GM12801 (cell line): Measurements from ENCODE around the gene MAP4K4.

Experiments
- TF ChIP-seq, protein P1 (sequence below): IDR thresholded peaks from one replicate; pipeline ENCODE4 v1.5.1; 2011; ENCODE audit warnings: control low read depth; ENCODE audit not compliant: insufficient read length; ENCODE audit errors: extremely low read depth

The MAP4K4 gene

DNA sequence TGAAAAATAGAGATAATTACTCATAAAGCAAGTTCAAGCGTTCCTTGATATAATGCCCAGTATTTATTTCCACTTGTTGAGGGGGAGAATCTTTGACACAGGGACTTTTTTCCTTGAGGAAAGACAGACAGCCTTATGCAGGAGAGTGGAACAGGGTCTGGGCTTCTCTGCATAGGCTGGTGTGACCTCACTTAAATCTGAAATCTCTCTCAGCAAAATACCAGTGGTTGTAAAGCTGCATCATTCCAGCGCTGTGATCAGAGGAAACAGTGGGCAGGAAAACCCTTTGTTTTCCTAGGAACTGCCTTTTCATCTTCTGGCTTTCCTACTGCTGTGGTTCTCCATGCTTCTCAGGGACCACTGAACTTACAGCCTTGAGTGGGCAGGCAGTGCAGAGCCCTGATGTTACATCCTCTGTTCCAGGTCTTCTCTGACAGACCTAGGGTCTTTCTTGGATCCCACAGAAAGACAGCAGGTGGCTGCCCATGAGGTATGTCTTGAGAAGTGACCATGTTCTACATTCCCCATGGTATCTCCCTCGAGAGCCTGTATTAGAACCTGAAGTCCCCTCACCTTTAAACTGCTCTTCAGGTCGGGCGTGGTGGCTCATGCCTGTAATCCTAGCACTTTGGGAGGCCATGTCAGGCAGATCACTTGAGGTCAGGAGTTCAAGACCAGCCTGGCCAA is 17.6 kb upstream of the MAP4K4 start:
- TF ChIP-seq, protein P1, sequence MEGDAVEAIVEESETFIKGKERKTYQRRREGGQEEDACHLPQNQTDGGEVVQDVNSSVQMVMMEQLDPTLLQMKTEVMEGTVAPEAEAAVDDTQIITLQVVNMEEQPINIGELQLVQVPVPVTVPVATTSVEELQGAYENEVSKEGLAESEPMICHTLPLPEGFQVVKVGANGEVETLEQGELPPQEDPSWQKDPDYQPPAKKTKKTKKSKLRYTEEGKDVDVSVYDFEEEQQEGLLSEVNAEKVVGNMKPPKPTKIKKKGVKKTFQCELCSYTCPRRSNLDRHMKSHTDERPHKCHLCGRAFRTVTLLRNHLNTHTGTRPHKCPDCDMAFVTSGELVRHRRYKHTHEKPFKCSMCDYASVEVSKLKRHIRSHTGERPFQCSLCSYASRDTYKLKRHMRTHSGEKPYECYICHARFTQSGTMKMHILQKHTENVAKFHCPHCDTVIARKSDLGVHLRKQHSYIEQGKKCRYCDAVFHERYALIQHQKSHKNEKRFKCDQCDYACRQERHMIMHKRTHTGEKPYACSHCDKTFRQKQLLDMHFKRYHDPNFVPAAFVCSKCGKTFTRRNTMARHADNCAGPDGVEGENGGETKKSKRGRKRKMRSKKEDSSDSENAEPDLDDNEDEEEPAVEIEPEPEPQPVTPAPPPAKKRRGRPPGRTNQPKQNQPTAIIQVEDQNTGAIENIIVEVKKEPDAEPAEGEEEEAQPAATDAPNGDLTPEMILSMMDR, result no peak

DNA sequence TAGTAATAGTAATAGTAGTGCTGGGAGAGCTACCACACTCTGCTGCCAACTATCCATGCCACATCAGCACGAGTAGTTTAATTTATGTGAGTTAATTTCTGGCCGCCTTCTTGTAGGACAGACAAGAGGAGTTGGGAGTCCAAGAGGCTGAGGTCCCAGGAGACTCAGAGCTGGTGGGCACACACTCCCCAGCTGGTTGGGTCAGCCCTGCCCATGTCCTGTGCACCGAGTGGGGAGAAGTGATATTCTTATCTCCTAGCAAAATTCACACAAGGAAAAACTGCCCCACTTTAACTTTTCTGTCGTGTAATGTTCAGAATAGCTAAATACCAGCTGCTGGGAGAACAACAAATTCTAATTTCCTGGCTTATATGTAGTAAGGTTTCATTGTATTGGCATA is 15.2 kb upstream of the MAP4K4 start:
- TF ChIP-seq, protein P1, result no peak

DNA sequence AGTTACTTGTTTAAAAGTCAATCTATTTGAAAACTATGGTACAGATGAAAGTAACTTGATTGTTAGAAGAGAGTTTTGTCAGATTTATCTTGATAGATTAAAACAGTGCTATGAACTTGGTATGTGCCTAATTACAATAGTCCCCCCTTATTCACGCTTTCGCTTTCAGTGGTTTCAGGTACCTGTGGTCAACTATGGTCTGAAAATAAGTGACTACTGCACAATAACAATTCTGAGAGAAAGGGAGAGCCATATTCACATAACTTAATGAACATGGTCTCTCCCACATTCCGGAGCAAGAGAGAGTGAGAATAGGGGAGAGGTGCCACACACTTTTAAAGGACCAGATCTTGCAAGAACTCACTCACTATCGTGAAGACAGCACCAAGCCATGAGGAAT is 13.2 kb upstream of the MAP4K4 start:
- TF ChIP-seq, protein P1, result no peak

DNA sequence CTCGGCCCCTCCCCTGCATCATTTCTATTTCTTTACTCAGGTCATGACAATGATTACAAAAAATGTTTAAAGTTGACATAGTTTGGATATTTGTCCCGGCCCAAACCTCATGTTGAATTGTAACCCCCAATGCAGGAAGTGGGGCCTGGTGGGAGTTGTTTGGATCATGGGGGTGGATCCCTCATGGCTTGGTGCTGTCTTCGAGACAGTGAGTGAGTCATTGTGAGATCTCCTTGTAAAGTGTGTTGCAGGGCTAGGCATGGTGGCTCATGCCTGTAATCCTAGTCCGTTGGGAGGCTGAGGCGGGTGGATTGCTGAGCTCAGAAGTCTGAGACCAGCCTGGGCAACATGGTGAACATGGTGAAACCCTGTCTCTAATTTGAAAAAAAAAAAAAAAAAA is 9.2 kb upstream of the MAP4K4 start:
- TF ChIP-seq, protein P1, result no peak

DNA sequence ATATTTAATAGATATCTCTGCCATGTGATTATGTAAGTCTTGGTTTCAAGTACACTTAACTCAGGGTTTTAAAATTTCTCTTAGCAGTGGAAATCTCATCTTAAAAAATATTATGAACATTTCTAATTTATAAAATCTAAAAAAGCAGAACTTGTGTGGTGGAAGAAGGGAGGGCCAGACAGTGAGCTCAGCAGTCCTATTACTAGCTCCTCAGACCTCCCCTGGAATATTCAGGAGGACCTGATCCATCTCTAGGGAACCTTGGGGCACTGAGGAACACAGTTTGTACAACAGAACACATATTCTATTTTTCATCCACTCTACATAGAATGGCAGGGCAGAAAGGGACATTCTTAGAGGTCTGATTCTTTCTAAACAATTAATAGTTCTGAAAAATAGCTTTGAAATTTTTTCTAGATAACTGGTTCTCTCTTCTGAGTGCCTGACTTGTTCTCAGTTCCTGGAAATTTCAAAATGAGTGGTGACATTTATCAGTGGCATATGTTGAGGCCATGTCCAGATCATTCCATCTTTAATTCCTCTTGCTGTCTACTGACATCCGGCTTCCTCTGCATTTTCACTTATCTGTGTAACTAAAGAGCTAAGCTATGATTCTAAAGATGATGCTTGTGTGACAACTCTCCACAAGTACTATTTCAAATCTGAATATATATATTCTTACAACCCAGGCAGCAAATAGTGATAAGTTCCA is 8.2 kb upstream of the MAP4K4 start:
- TF ChIP-seq, protein P1, result no peak

DNA sequence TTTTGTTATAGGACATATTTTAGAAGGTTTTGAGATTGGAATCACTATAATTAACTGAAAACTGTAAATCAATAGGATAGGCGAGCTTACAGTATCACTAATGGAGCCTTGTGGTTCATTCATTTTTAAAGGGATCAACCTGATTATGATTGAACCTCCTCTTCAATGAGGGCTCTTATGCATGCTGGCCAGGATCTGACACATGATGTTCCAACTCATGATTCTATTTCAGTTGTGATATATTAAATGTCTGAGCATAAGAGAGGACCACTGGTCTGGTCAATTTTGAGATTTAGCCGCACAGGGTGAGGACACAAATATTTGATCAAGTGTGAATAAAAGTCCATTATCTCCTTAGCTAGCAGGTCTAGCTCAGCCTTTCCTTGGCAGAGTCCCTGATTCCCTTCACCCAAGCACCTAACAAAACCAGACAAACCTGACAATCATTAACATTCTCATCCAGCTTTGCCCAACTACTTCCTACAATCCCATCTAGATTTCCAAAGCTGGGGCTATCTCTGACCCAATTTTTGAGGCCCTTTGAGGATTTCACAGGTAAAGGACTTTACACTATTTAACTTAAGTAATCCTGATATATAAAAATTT is 6.9 kb upstream of the MAP4K4 start:
- TF ChIP-seq, protein P1, result no peak

DNA sequence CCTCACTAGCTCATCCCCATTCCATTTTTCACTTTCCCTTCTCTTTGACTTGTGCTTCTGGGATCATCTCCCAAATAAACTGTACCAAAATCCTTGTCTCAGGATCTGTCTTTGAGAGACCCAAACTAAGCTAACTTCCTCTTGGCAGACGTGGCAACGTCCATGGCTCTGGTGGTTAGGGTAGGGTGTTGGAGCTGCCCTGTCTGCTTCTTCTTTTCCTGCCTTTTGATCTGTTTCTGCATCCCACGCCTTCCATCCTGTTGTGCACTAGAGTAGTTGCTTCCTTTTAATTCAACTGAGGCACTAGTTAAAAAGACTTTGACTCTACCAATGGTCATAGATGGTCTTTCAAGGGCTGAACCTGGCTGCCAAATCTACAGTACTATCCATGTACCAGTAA is 5.5 kb upstream of the MAP4K4 start:
- TF ChIP-seq, protein P1, result no peak
